NK-92 (cell line): ENCODE results near the gene HMGA1.

Source experiments
- DNase-seq: peaks from one replicate; lab custom pipeline; 2025; ENCODE audit not compliant: unreplicated experiment; lab: John Stamatoyannopoulos, UW

The HMGA1 gene

DNA sequence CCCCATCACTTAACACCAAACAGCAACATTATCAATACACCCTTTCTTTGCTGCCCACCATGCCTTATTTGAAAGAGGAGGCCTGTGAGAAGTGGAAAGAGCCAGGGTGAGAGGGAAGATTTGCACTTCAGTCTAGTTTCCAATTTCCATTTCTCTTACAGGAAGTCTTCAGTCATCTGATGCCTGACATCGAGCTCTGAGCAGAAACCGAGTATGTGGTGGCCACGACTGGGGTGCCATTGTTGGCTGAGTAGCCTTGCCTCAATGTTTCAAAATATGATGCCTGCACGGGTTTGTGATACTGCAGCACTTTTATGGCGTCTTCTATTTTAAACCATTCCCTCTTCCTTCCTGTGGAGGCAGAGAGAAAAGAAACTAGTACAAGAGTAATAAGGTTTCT, 51.9 kb downstream of the HMGA1 start:
- no peak for DNase-seq

DNA sequence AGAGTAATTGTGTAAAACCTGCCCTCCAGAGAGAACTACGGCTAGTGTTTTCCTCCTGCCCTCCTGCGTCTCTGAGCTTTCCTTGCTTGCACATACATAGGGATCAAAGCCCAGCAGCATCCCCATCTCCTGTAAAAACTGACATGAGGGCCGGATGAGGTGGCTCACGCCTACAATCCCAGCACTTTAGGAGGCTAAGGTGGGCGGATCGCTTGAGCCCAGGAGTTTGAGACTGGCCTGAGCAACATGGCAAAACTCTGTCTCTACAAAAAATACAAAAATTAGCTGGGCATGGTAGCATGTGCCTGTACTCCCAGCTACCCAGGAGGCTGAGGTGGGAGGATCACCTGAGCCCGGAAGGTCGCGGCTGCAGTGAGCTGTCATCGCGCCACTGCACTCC, 52.5 kb downstream of the HMGA1 start:
- DNase-seq: no peak

DNA sequence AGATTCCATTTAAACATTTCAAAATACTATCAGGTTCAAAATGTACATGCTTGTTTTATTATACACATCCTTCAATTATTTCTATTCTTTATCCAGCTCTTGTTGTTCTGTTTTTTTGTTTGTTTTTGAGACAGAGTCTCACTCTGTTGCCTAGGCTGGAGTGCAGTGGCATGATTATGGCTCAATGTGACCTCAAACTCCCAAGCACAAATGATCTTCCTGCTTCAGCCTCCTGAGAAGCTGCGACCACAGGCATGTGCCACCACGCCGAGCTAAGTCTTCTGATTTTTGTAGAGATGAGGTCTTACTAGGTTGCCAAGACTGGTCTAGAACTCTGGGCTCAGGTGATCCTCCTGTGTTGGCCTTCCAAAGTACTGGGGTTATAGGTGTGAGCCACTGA, 56.3 kb downstream of the HMGA1 start:
- DNase-seq: no peak

DNA sequence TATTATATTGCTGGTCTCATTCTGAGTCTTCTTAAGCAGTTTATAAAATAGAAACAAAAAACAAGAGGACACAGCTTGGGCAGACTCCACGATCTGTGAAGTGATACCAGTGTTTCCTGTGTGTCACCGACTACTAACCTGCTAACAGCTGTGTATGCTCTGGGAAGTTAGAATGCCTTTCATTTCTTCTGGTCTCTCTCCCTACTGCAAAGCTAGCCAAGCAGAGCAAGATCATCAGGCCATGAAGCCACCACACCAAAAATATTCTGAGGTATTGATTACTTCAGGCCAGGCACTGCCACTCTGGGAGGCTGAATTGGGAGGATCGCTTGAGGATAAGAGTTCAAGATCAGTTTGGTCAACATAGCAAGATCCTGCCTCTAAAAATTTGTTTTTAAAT, 59.0 kb downstream of the HMGA1 start:
- DNase-seq: no peak
